CD8-positive, alpha-beta memory T cell (primary cell): ENCODE data around the gene TPRA1. TPM values are rescaled to one million over a fixed set of nuclear protein-coding genes. Genes with fewer than 3 reads are reported as not detected.

Experiments used
- CTCF ChIA-PET: fragments of 350-600 bp; sonication (Branson Sonifier 250); formaldehyde crosslinking; loops from one replicate; lab custom pipeline; 2021; ENCODE audit warnings: antibody characterized with exemption; lab: Charles Lee
- POLR2A ChIA-PET: fragments of 350-600 bp; sonication (Branson Sonifier 250); formaldehyde crosslinking; loops from one replicate; lab custom pipeline; 2021; ENCODE audit warnings: antibody characterized with exemption; lab: Charles Lee
- DNase-seq, 5 donors: peaks; one replicate each; pipeline versions ENCODE4 v3.0.0 to v3.0.0-alpha.2; 2020 to 2022; ENCODE audit warnings: mixed read lengths in 1 of 5
- H3K27ac ChIP-seq: one replicate; pipeline ENCODE4 v1.7.0; 2013; ENCODE audit warnings: low read depth, mild to moderate bottlenecking, low read length, moderate library complexity
- H3K27me3 ChIP-seq: 2 replicates; pipeline ENCODE4 v1.7.0; 2013; ENCODE audit warnings: low read length, mild to moderate bottlenecking; ENCODE audit not compliant: insufficient read depth, poor library complexity, severe bottlenecking
- H3K36me3 ChIP-seq: 2 replicates; pipeline ENCODE4 v1.7.0; 2013; ENCODE audit warnings: mild to moderate bottlenecking, low read length, moderate library complexity; ENCODE audit not compliant: insufficient read depth
- H3K4me1 ChIP-seq: 2 replicates; pipeline ENCODE4 v1.7.0; 2013; ENCODE audit warnings: mild to moderate bottlenecking, low read length, moderate library complexity; ENCODE audit not compliant: insufficient read depth
- H3K4me3 ChIP-seq: 2 replicates; pipeline ENCODE4 v1.7.0; 2013; ENCODE audit warnings: mild to moderate bottlenecking, low read length
- H3K9me3 ChIP-seq: 2 replicates; pipeline ENCODE4 v1.7.0; 2013; ENCODE audit warnings: mild to moderate bottlenecking, low read length
- H3K27ac Mint-ChIP-seq, 8 donors: one replicate each; pipeline ENCODE4 v1.8.0; 2020 to 2021; ENCODE audit warnings: mixed read lengths in 8 of 8, mild to moderate bottlenecking in 6 of 8, inconsistent platforms in 3 of 8, moderate library complexity in 3 of 8
- H3K27me3 Mint-ChIP-seq, 2 donors: one replicate each; pipeline ENCODE4 v1.8.0; 2020 to 2021; ENCODE audit warnings: mixed read lengths in 2 of 2, mild to moderate bottlenecking in 1 of 2, moderate library complexity in 1 of 2
- H3K36me3 Mint-ChIP-seq, 3 donors: one replicate each; pipeline ENCODE4 v1.8.0; 2020 to 2021; ENCODE audit warnings: mixed read lengths in 3 of 3, inconsistent platforms in 1 of 3, mild to moderate bottlenecking in 1 of 3
- H3K4me1 Mint-ChIP-seq, 3 donors: one replicate each; pipeline ENCODE4 v1.8.0; 2020 to 2021; ENCODE audit warnings: mixed read lengths in 3 of 3, inconsistent platforms in 1 of 3, mild to moderate bottlenecking in 1 of 3
- H3K4me3 Mint-ChIP-seq, 7 donors: one replicate each; pipeline ENCODE4 v1.8.0; 2020 to 2021; ENCODE audit warnings: mixed read lengths in 7 of 7, mild to moderate bottlenecking in 6 of 7, moderate library complexity in 4 of 7, inconsistent platforms in 2 of 7
- H3K9me3 Mint-ChIP-seq, 5 donors: one replicate each; pipeline ENCODE4 v1.8.0; 2020 to 2022; ENCODE audit warnings: mixed read lengths in 5 of 5, mild to moderate bottlenecking in 3 of 5, moderate library complexity in 2 of 5, inconsistent platforms in 1 of 5
- polyA plus RNA-seq: library from polyadenylated mRNA; unstranded; fragments of 300-500 nt; fragmentation: Illumina TruSeq; gene quantifications from one replicate; pipeline ENCODE4 v1.2.3, GENCODE V29; 2021
- total RNA-seq, 2 experiments: library from RNA; stranded (reverse); gene quantifications; one replicate each; pipeline ENCODE4 v1.2.3, GENCODE V29; 2021

The TPRA1 gene
- total and polyA plus RNA-seq, 3 experiments from 2014 or later: 30.4 to 52.1 (median 48.9) TPM

GRCh38 chr3:127622772-127623576 is 32.4 kb upstream of the TPRA1 start:
- H3K27ac Mint-ChIP-seq: peak overlapping the region in 1 of 8 donors; percentile 19

DNA sequence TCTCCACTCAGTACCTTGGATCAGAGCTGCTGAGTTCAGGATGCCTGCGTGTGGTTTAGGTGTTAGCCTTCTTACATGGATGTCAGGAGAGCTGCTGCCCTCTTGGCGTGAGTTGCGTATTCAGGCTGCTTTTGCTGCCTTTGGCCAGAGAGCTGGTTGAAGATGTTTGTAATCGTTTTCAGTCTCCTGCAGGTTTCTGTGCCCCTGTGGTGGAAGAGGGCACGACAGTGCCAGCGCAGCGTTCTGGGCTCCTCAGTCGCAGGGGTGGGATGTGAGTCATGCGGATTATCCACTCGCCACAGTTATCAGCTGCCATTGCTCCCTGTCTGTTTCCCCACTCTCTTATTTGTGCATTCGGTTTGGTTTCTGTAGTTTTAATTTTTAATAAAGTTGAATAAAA is 31.5 kb upstream of the TPRA1 start:
- Histone ChIP-seq H3K9me3 (no peaks in the 10 kb centered on the region), H3K27me3 (no peaks in the 10 kb centered on the region), H3K36me3 (no peaks in the 10 kb centered on the region), H3K4me1 (no peaks in the 10 kb centered on the region), H3K27ac (no peak overlapping the region), H3K4me3 (no peak overlapping the region)
- Mint-ChIP-seq H3K4me3 (no peak overlapping the region), H3K4me1 (peaks cover 12 to 14% (median 14%) of the 10 kb centered on the region in 3 donors), H3K9me3 (no peaks in the 10 kb centered on the region), H3K27me3 (no peaks in the 10 kb centered on the region), H3K27ac (no peak overlapping the region), H3K36me3 (peaks cover 6 to 44% (median 11%) of the 10 kb centered on the region in 3 donors)
- DNase-seq: no peak
- ChIA-PET POLR2A (no interaction called here), CTCF (interaction anchor here (2.2 kb wide), 1 partner anchor 47 kb away, joined by 7 read pairs; no protein-coding TSS in a partner anchor)

More at GRCh38 chr3:127622772-127623576, 32.4 kb upstream of the TPRA1 start:
- Mint-ChIP-seq H3K4me1 (peaks cover 18 to 23% (median 23%) of the 10 kb centered on the region in 3 donors), H3K36me3 (peaks cover 6 to 35% (median 11%) of the 10 kb centered on the region in 3 donors), H3K9me3 (no peaks in the 10 kb centered on the region), H3K27me3 (no peaks in the 10 kb centered on the region), H3K4me3 (no peak overlapping the region)
- Histone ChIP-seq H3K4me3 (no peak overlapping the region), H3K27ac (no peak overlapping the region), H3K4me1 (no peaks in the 10 kb centered on the region), H3K9me3 (no peaks in the 10 kb centered on the region), H3K27me3 (no peaks in the 10 kb centered on the region), H3K36me3 (no peaks in the 10 kb centered on the region)
- no peak for DNase-seq
- CTCF ChIA-PET: interaction anchor here (2.2 kb wide), 1 partner anchor 48 kb away, joined by 7 read pairs; no protein-coding TSS in a partner anchor
- POLR2A ChIA-PET: no interaction called here

GRCh38 chr3:127620637-127621375 is 30.3 kb upstream of the TPRA1 start:
- peaks cover 6 to 56% (median 13%) of the 10 kb centered on the region in 3 donors for H3K36me3 Mint-ChIP-seq
- peaks cover 0 to 2% (median 1%) of the 10 kb centered on the region in 3 donors for H3K4me1 Mint-ChIP-seq
- Histone ChIP-seq H3K36me3 (no peaks in the 10 kb centered on the region), H3K27me3 (no peaks in the 10 kb centered on the region), H3K27ac (no peak overlapping the region), H3K9me3 (no peaks in the 10 kb centered on the region), H3K4me1 (no peaks in the 10 kb centered on the region), H3K4me3 (no peak overlapping the region)
- POLR2A ChIA-PET: no interaction called here
- no peaks in the 10 kb centered on the region for H3K9me3 Mint-ChIP-seq
- peak overlapping the region in 1 of 8 donors; percentile 78 for H3K27ac Mint-ChIP-seq
- CTCF ChIA-PET: interaction anchor here (2.2 kb wide), 1 partner anchor 46 kb away, joined by 7 read pairs; no protein-coding TSS in a partner anchor
- H3K27me3 Mint-ChIP-seq: no peaks in the 10 kb centered on the region
- H3K4me3 Mint-ChIP-seq: no peak overlapping the region
- DNase-seq: no peak

- Histone ChIP-seq H3K36me3 (no peaks in the 10 kb centered on the region), H3K4me3 (no peak overlapping the region), H3K27ac (no peak overlapping the region), H3K9me3 (no peaks in the 10 kb centered on the region), H3K27me3 (no peaks in the 10 kb centered on the region), H3K4me1 (no peaks in the 10 kb centered on the region)
- DNase-seq: no peak
- POLR2A ChIA-PET: no interaction called here
- Mint-ChIP-seq H3K4me1 (no peaks in the 10 kb centered on the region), H3K9me3 (no peaks in the 10 kb centered on the region), H3K27ac (peak overlapping the region in 2 of 8 donors; percentile 38 to 56), H3K36me3 (peaks cover 6 to 67% (median 18%) of the 10 kb centered on the region in 3 donors), H3K27me3 (no peaks in the 10 kb centered on the region), H3K4me3 (no peak overlapping the region)
- CTCF ChIA-PET: no interaction called here
Observed at GRCh38 chr3:127618891-127619290, 28.4 kb upstream of the TPRA1 start.

DNA sequence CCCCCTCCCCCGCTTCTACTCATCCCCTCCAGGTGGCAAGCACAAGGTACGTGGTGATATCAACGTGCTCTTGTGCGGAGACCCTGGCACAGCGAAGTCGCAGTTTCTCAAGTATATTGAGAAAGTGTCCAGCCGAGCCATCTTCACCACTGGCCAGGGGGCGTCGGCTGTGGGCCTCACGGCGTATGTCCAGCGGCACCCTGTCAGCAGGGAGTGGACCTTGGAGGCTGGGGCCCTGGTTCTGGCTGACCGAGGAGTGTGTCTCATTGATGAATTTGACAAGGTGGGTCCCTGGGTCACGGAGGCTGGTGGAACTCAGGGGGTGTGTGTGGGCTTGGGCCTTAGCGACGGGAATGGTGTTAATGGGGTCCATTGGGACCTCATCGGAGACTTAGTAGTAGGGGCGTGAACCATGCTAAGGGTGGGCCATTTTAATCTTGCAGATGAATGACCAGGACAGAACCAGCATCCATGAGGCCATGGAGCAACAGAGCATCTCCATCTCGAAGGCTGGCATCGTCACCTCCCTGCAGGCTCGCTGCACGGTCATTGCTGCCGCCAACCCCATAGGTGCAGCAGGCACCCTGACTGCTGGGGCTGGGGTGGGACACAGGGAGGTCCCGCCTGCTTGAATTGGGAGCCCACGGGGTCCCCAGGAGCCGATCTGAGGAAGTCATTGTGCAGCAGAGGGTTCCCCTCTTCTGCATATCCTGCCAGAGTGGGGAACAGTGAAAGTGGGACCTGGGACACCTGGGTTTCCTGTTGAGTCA is 26.5 kb upstream of the TPRA1 start:
- H3K27ac Mint-ChIP-seq: peak overlapping the region in 1 of 8 donors; percentile 81
- no peaks in the 10 kb centered on the region for H3K36me3 ChIP-seq

GRCh38 chr3:127615631-127616305 is 25.2 kb upstream of the TPRA1 start:
- Histone ChIP-seq H3K4me3 (no peak overlapping the region), H3K27me3 (no peaks in the 10 kb centered on the region), H3K4me1 (no peaks in the 10 kb centered on the region), H3K27ac (no peak overlapping the region), H3K36me3 (no peaks in the 10 kb centered on the region), H3K9me3 (no peaks in the 10 kb centered on the region)
- no peaks in the 10 kb centered on the region for H3K4me1 Mint-ChIP-seq
- ChIA-PET CTCF (no interaction called here), POLR2A (no interaction called here)
- H3K4me3 Mint-ChIP-seq: no peak overlapping the region
- H3K36me3 Mint-ChIP-seq: peaks cover 6 to 76% (median 16%) of the 10 kb centered on the region in 3 donors
- DNase-seq: no peak
- no peak overlapping the region for H3K27ac Mint-ChIP-seq
- no peaks in the 10 kb centered on the region for H3K27me3 Mint-ChIP-seq
- H3K9me3 Mint-ChIP-seq: no peaks in the 10 kb centered on the region

More for the DNA sequence above, 26.5 kb upstream of the TPRA1 start:
- Mint-ChIP-seq H3K27me3 (no peaks in the 10 kb centered on the region), H3K4me1 (no peaks in the 10 kb centered on the region), H3K36me3 (peaks cover 6 to 81% (median 18%) of the 10 kb centered on the region in 3 donors), H3K9me3 (no peaks in the 10 kb centered on the region), H3K4me3 (no peak overlapping the region)
- Histone ChIP-seq H3K9me3 (no peaks in the 10 kb centered on the region), H3K27ac (no peak overlapping the region), H3K27me3 (no peaks in the 10 kb centered on the region), H3K4me3 (no peak overlapping the region), H3K4me1 (no peaks in the 10 kb centered on the region)
- ChIA-PET CTCF (no interaction called here), POLR2A (no interaction called here)
- DNase-seq: peak in 1 of 5 donors; percentile 45

DNA sequence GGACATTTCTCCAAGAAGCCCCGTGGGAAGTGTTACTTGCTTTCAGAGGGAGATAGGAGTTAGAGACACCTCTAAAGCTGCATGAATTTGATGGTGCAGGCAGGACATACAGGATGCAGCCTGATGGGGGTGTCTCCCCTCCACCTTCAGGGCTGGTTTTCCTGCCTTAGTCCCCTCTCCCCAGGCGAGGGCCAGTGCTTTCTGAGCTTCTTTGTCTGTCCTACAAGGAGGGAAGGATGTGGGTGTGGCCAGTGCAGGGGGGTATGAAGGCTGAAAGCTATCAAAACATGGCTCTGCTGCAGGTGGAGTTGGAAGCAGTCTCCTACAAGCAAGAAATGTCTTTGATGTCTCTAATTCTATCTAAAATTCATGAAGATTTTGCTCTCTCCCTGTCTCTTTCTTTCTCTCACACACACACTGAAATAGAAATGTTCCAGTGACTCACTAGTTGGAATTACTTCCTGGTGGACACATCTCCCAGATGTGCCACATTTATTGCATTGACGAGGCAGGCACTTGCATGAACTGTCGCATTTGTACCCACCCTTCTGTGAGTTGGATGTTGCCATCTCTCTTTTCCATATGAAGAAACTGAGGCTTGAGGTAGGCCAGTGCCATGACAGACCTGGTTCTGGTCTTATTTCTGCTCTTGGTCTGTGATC is 24.5 kb upstream of the TPRA1 start:
- Mint-ChIP-seq H3K36me3 (peaks cover 10 to 76% (median 18%) of the 10 kb centered on the region in 3 donors), H3K27ac (peak overlapping the region in 1 of 8 donors; percentile 22)

More for the DNA sequence above, 24.5 kb upstream of the TPRA1 start:
- no peaks in the 10 kb centered on the region for H3K27me3 Mint-ChIP-seq
- CTCF ChIA-PET: no interaction called here
- peak in 1 of 5 donors; percentile 2 for DNase-seq
- Histone ChIP-seq H3K36me3 (no peaks in the 10 kb centered on the region), H3K27ac (no peak overlapping the region), H3K4me1 (no peaks in the 10 kb centered on the region), H3K9me3 (no peaks in the 10 kb centered on the region), H3K27me3 (no peaks in the 10 kb centered on the region), H3K4me3 (no peak overlapping the region)
- POLR2A ChIA-PET: no interaction called here
- H3K9me3 Mint-ChIP-seq: no peaks in the 10 kb centered on the region
- no peak overlapping the region for H3K4me3 Mint-ChIP-seq
- H3K4me1 Mint-ChIP-seq: no peaks in the 10 kb centered on the region
